ENCODE data around the gene MYO1B. TPM values are rescaled to one million over a fixed set of nuclear protein-coding genes. Genes with fewer than 3 reads are reported as not detected.

Gene MYO1B
- total and polyA plus RNA-seq, 2 experiments from 2014 or later: 126 to 197 TPM

GRCh38 chr2:191415858-191416257 is 170.7 kb downstream of the MYO1B start:
- Histone ChIP-seq H3K9ac (no peak overlapping the region), H3K79me2 (ENCODE audit: insufficient read depth) (no peaks in the 10 kb centered on the region), H3K4me1 (ENCODE audit: insufficient read depth) (no peaks in the 10 kb centered on the region), H3K36me3 (ENCODE audit: low read depth) (peaks cover 79% of the 10 kb centered on the region), H3K27me3 (replicated peaks; ENCODE audit: insufficient read depth) (no peaks in the 10 kb centered on the region), H3K9me2 (ENCODE audit: insufficient read depth) (no peaks in the 10 kb centered on the region), H3K4me2 (ENCODE audit: unreplicated experiment) (no peak overlapping the region), H2AFZ (no peak overlapping the region), H3K27ac (no peak overlapping the region), H3F3A (ENCODE audit: insufficient read depth) (peaks cover 21% of the 10 kb centered on the region), H4K20me1 (ENCODE audit: insufficient read depth) (no peaks in the 10 kb centered on the region), H3K9me3 (ENCODE audit: low read depth) (no peaks in the 10 kb centered on the region), H3K4me3 (no peak overlapping the region)
- WGBS, 2 experiments (ENCODE audit: low coverage in 1 of 2, low lambda C conversion rate in 2 of 2, missing lambda C conversion rate in 2 of 2): 98% methylated on average over 5 of the region's 5 CpGs
- in situ Hi-C loops (cut with MboI): no loop called here
- TF ChIP-seq EZH2phosphoT487 (IDR thresholded peaks at IDR 0.05; ENCODE audit: insufficient read depth, low read depth): no peak
- no peak for TF ChIP-seq EZH2 (IDR thresholded peaks at IDR 0.05; ENCODE audit: insufficient read depth, poor library complexity, severe bottlenecking)
- no peak for DNase-seq

GRCh38 chr2:191417746-191418145 is 172.5 kb downstream of the MYO1B start:
- DNase-seq: no peak
- Histone ChIP-seq H3K4me1 (ENCODE audit: insufficient read depth) (no peaks in the 10 kb centered on the region), H3K9me2 (ENCODE audit: insufficient read depth) (no peaks in the 10 kb centered on the region), H3K27ac (no peak overlapping the region), H3K9me3 (ENCODE audit: low read depth) (no peaks in the 10 kb centered on the region), H2AFZ (no peak overlapping the region), H3K27me3 (replicated peaks; ENCODE audit: insufficient read depth) (no peaks in the 10 kb centered on the region), H3K79me2 (ENCODE audit: insufficient read depth) (no peaks in the 10 kb centered on the region), H3K9ac (no peak overlapping the region), H4K20me1 (ENCODE audit: insufficient read depth) (no peaks in the 10 kb centered on the region), H3K36me3 (ENCODE audit: low read depth) (peaks cover 73% of the 10 kb centered on the region), H3K4me2 (ENCODE audit: unreplicated experiment) (no peak overlapping the region), H3K4me3 (no peak overlapping the region), H3F3A (ENCODE audit: insufficient read depth) (peaks cover 15% of the 10 kb centered on the region)
- in situ Hi-C loops (cut with MboI): no loop called here
- TF ChIP-seq EZH2 (IDR thresholded peaks at IDR 0.05; ENCODE audit: insufficient read depth, poor library complexity, severe bottlenecking) (no peak), EZH2phosphoT487 (IDR thresholded peaks at IDR 0.05; ENCODE audit: insufficient read depth, low read depth) (no peak)
- 97 to 98% methylated on average over 7 of the region's 7 CpGs for WGBS, 2 experiments (ENCODE audit: low coverage in 1 of 2, low lambda C conversion rate in 2 of 2, missing lambda C conversion rate in 2 of 2)

GRCh38 chr2:191421950-191422349 is 176.7 kb downstream of the MYO1B start:
- Histone ChIP-seq H3F3A (ENCODE audit: insufficient read depth) (peaks cover 24% of the 10 kb centered on the region), H3K27me3 (replicated peaks; ENCODE audit: insufficient read depth) (no peaks in the 10 kb centered on the region), H3K9ac (no peak overlapping the region), H3K9me2 (ENCODE audit: insufficient read depth) (no peaks in the 10 kb centered on the region), H4K20me1 (ENCODE audit: insufficient read depth) (no peaks in the 10 kb centered on the region), H3K4me3 (no peak overlapping the region), H3K4me1 (ENCODE audit: insufficient read depth) (no peaks in the 10 kb centered on the region), H3K27ac (no peak overlapping the region), H3K79me2 (ENCODE audit: insufficient read depth) (no peaks in the 10 kb centered on the region), H3K4me2 (ENCODE audit: unreplicated experiment) (no peak overlapping the region), H2AFZ (no peak overlapping the region), H3K9me3 (ENCODE audit: low read depth) (no peaks in the 10 kb centered on the region), H3K36me3 (ENCODE audit: low read depth) (peaks cover 73% of the 10 kb centered on the region)
- WGBS, 2 experiments (ENCODE audit: low coverage in 1 of 2, low lambda C conversion rate in 2 of 2, missing lambda C conversion rate in 2 of 2): 98% methylated on average over 2 of the region's 2 CpGs
- TF ChIP-seq EZH2phosphoT487 (IDR thresholded peaks at IDR 0.05; ENCODE audit: insufficient read depth, low read depth) (no peak), EZH2 (IDR thresholded peaks at IDR 0.05; ENCODE audit: insufficient read depth, poor library complexity, severe bottlenecking) (no peak)
- no peak for DNase-seq
- in situ Hi-C loops (cut with MboI): no loop called here

GRCh38 chr2:191427031-191427430 is 181.8 kb downstream of the MYO1B start:
- H2AFZ ChIP-seq: no peak overlapping the region
- no peak for TF ChIP-seq EZH2phosphoT487 (IDR thresholded peaks at IDR 0.05; ENCODE audit: insufficient read depth, low read depth)
- no peak for TF ChIP-seq EZH2 (IDR thresholded peaks at IDR 0.05; ENCODE audit: insufficient read depth, poor library complexity, severe bottlenecking)
- WGBS, 2 experiments (ENCODE audit: low coverage in 1 of 2, low lambda C conversion rate in 2 of 2, missing lambda C conversion rate in 2 of 2): 84 to 88% methylated on average over 4 of the region's 4 CpGs
- no peak overlapping the region for H3K4me3 ChIP-seq
- H3K79me2 ChIP-seq (ENCODE audit: insufficient read depth): no peaks in the 10 kb centered on the region
- H3F3A ChIP-seq (ENCODE audit: insufficient read depth): peaks cover 67% of the 10 kb centered on the region
- H3K27ac ChIP-seq: no peak overlapping the region
- peaks cover 46% of the 10 kb centered on the region for H3K36me3 ChIP-seq (ENCODE audit: low read depth)
- no peaks in the 10 kb centered on the region for H3K4me1 ChIP-seq (ENCODE audit: insufficient read depth)
- no peak overlapping the region for H3K4me2 ChIP-seq (ENCODE audit: unreplicated experiment)
- H4K20me1 ChIP-seq (ENCODE audit: insufficient read depth): no peaks in the 10 kb centered on the region
- no peak for DNase-seq
- no peaks in the 10 kb centered on the region for H3K9me2 ChIP-seq (ENCODE audit: insufficient read depth)
- in situ Hi-C loops (cut with MboI): no loop called here
- no peak overlapping the region for H3K9ac ChIP-seq
- H3K27me3 ChIP-seq (replicated peaks; ENCODE audit: insufficient read depth): no peaks in the 10 kb centered on the region
- H3K9me3 ChIP-seq (ENCODE audit: low read depth): no peaks in the 10 kb centered on the region

- Histone ChIP-seq H3K4me3 (no peak overlapping the region), H3K9me2 (ENCODE audit: insufficient read depth) (no peaks in the 10 kb centered on the region), H3K9ac (no peak overlapping the region), H4K20me1 (ENCODE audit: insufficient read depth) (no peaks in the 10 kb centered on the region), H3K4me2 (ENCODE audit: unreplicated experiment) (no peak overlapping the region), H3K36me3 (ENCODE audit: low read depth) (peaks cover 39% of the 10 kb centered on the region), H3K79me2 (ENCODE audit: insufficient read depth) (no peaks in the 10 kb centered on the region), H2AFZ (no peak overlapping the region), H3K27ac (no peak overlapping the region), H3K9me3 (ENCODE audit: low read depth) (no peaks in the 10 kb centered on the region), H3F3A (ENCODE audit: insufficient read depth) (peaks cover 78% of the 10 kb centered on the region), H3K4me1 (ENCODE audit: insufficient read depth) (no peaks in the 10 kb centered on the region), H3K27me3 (replicated peaks; ENCODE audit: insufficient read depth) (no peaks in the 10 kb centered on the region)
- WGBS, 2 experiments (ENCODE audit: low coverage in 1 of 2, low lambda C conversion rate in 2 of 2, missing lambda C conversion rate in 2 of 2): 34 to 40% methylated on average over 3 of the region's 3 CpGs
- TF ChIP-seq EZH2phosphoT487 (IDR thresholded peaks at IDR 0.05; ENCODE audit: insufficient read depth, low read depth): no peak
- in situ Hi-C loops (cut with MboI): no loop called here
- DNase-seq: no peak
These were observed 182.9 kb downstream of the MYO1B start for GRCh38 chr2:191428141-191428540.

All from GM23248 (cell line).